ENCODE measurements around the gene GALK1.
A peak's percentile ranks its signal among the peaks of the same experiment; 100 is the strongest.
"Not testable (repeated sequence)": the region's sequence is repeated elsewhere in the genome, so short reads cannot be mapped to it uniquely, and the experiment has no call there.

Gene GALK1

DNA sequence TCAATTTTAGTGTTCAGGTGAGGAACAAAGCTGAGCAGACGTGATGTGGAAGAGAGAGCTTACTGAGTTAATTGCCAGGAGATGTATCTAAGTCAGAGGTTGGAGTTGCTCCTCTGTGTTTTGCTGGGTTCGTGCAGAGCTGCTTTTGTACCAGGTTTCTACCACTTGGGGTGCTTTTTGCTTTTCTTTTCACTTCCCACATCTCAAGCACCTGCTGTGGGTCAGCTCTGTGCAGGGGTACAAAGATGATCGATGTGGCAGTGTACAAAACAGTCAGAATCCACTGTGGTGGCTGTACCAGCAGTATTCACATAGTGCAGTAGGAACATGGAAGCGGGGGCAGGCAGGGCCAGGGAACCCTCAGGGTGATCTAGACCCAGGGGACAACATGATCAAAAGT lies 34.4 kb upstream of the GALK1 start:
- Mint-ChIP-seq H3K4me3 (no peak overlapping the region), H3K36me3 (ENCODE audit: low read depth) (peaks cover 12% of the 10 kb centered on the region), H3K4me1 (peaks cover 5% of the 10 kb centered on the region), H3K27me3 (no peaks in the 10 kb centered on the region), H3K9me3 (no peaks in the 10 kb centered on the region), H3K27ac (no peak overlapping the region)
- no peak for DNase-seq
- no peak for ATAC-seq

DNA sequence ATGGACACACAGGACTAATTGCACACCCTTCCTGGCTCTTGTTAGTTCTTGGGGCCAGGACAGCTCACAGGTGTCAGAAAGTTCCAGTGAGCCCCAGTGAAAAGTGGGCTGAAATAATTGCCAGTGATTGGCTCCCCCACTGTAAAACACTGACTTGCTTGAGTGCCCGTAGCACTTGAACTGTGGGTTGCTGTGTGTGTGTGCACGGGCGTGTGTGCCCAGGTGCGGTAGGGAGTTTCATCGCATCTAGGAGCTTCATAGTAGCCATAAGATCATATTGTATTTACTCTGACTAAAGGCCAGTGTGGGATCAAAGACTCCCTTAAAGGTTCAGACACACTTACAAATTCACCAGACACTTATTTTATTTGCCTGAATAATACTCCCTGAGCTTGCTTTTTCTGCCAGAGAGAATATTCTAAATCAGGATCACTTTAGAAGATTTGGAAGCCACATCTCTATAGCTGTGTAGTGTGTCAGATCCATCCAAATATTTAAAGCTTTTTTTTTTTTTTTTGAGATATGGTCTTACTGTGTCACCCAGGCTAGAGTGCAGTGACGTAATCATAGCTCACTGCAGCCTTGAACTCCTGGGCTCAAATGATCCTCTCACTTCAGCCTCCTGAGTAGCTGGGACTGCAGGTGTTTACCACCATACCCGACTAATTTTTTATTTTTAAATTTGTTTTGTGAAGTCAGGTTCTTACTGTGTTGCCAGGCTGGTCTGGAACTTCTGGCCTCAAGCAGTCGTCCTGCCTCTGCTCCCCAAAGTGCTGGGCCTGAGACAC lies 31.0 kb upstream of the GALK1 start:
- Mint-ChIP-seq H3K36me3 (ENCODE audit: low read depth) (peaks cover 26% of the 10 kb centered on the region), H3K4me3 (no peak overlapping the region), H3K27me3 (no peaks in the 10 kb centered on the region), H3K4me1 (peaks cover 17% of the 10 kb centered on the region), H3K9me3 (no peaks in the 10 kb centered on the region), H3K27ac (peak overlapping the region; percentile 16)
- DNase-seq (no peak), ATAC-seq (no peak)

DNA sequence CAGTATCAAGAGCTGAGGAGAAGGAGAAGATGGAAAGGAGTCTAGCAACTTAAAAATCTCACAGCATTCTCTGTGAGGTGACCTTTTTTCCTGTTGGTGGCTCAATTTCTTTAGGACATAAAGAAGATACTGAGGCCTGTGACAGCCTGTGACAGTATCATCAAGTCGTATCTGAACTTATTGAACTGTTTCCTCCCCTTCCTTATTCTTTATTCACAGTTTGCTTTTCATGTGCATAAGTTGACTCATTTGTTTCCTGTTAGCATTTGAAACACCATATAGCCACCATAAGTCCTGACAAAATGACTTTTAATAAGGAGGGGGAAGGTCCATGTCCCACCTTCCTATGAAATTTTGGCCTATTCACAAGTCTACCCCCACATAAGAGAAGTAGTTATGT lies 28.5 kb upstream of the GALK1 start:
- H3K4me3 Mint-ChIP-seq, result no peak overlapping the region
- DNase-seq, result no peak
- H3K36me3 Mint-ChIP-seq (ENCODE audit: low read depth), result peaks cover 21% of the 10 kb centered on the region
- H3K27ac Mint-ChIP-seq, result peak overlapping the region; percentile 31
- peaks cover 19% of the 10 kb centered on the region for H3K4me1 Mint-ChIP-seq
- no peaks in the 10 kb centered on the region for H3K9me3 Mint-ChIP-seq
- no peaks in the 10 kb centered on the region for H3K27me3 Mint-ChIP-seq
- ATAC-seq, result no peak

DNA sequence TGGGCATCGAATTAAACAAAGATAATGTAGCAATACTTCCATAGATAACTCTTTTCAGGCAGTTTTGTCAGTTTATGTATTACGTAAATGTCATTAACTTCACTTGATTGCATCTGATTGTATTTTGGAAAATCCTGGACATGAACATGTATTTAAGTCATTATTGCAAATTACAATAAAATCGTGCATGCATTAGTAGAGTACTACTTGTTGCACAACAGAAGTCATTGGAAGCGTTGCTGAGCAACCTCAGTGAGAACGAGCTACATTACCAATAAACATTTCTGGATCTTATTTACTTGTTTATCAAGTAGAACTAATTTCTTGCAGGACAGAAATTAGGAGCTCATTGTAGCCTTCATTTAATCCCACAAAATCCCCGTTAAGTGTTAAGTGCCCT lies 26.3 kb upstream of the GALK1 start:
- H3K36me3 Mint-ChIP-seq (ENCODE audit: low read depth), result peaks cover 20% of the 10 kb centered on the region
- H3K4me1 Mint-ChIP-seq, result peaks cover 33% of the 10 kb centered on the region
- H3K9me3 Mint-ChIP-seq, result no peaks in the 10 kb centered on the region
- H3K27me3 Mint-ChIP-seq, result no peaks in the 10 kb centered on the region
- no peak for ATAC-seq
- H3K27ac Mint-ChIP-seq, result no peak overlapping the region
- H3K4me3 Mint-ChIP-seq, result no peak overlapping the region
- DNase-seq, result no peak

DNA sequence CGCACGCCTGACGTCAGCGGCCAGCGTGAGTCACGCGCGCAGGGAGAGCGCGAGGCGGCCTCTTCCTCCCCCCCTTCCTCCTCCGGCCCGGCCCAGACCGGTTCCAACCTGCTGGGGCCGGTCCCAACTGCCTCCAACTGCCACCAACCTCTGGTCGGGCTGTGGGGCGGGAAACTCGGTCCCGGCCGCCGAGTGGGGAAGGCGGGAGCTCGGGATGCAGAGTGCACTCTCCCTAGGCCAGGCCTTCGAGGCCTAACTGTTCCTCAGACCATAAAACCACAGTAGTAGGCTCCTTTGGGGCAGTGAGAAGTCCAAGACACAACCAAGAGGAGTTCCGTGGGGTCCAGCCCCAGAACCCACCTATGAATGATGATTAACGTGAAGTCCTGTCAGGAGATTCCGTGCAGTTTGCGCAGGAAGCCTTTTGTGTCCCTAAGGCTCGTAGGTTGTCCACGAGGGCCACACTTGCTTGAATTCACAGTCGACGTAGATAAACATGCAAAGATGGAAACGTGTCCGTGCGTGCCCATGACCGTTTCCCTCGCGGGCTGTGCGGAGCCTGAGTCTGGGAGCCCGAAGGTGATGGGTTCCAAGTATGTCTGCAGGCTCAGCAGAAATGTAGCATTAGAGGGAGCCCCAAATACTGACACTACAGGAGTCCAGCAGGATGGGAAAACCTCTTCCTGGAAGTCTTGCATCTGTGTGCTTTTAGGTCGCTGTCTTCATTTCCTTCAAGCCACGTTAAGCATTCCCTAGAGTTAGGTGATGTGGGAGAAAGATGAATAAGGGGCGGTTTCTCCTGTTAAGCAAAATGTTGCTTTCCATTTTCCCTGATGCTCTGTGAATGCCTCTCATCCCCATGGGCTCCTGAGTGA lies 20.3 kb upstream of the GALK1 start:
- peak overlapping the region; percentile 100 for H3K27ac Mint-ChIP-seq
- H3K9me3 Mint-ChIP-seq, result no peaks in the 10 kb centered on the region
- H3K27me3 Mint-ChIP-seq, result no peaks in the 10 kb centered on the region
- peaks cover 7% of the 10 kb centered on the region for H3K36me3 Mint-ChIP-seq (ENCODE audit: low read depth)
- ATAC-seq (peak; percentile 84), DNase-seq (peak; percentile 93)
- peak overlapping the region; percentile 80 for H3K4me3 Mint-ChIP-seq
- peaks cover 61% of the 10 kb centered on the region for H3K4me1 Mint-ChIP-seq

DNA sequence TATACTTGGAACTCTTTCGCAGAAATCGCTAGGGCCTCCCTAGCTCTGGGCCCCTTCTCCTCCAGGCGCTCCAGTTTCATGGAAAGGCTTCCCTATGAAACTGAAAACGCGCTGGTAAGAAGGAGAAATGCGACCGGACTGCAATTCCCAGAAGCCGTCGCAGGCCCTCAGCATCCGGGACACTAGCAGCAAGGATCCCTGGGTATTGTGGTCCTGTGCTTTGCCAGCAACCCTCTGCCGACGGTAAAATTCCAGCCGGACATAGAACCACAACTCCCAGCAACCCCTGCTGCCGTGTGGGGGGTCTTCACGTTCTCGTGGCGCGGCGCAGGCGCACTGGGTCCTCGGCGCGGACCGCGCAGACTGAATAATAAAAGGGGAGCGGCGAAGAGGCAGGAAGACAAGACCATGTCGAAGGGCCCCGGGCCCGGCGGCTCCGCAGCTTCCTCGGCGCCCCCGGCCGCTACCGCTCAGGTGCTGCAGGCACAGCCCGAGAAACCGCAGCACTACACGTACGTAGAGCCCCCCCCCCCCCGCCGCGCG lies 19.6 kb upstream of the GALK1 start, which contains the start of gene UNK:
UNK (plus strand) TSS at position 334 of the 543 bp plus-strand sequence; CDS start at position 409, 75 bp downstream.
- Mint-ChIP-seq H3K36me3 (ENCODE audit: low read depth) (peaks cover 10% of the 10 kb centered on the region), H3K4me3 (peak within 1 kb of the TSS; percentile 80), H3K4me1 (peaks cover 67% of the 10 kb centered on the region), H3K27ac (peak within 1 kb of the TSS; percentile 100), H3K9me3 (no peaks in the 10 kb centered on the region), H3K27me3 (no peaks in the 10 kb centered on the region)
- peak; percentile 72 for ATAC-seq
- peak; percentile 93 for DNase-seq

DNA sequence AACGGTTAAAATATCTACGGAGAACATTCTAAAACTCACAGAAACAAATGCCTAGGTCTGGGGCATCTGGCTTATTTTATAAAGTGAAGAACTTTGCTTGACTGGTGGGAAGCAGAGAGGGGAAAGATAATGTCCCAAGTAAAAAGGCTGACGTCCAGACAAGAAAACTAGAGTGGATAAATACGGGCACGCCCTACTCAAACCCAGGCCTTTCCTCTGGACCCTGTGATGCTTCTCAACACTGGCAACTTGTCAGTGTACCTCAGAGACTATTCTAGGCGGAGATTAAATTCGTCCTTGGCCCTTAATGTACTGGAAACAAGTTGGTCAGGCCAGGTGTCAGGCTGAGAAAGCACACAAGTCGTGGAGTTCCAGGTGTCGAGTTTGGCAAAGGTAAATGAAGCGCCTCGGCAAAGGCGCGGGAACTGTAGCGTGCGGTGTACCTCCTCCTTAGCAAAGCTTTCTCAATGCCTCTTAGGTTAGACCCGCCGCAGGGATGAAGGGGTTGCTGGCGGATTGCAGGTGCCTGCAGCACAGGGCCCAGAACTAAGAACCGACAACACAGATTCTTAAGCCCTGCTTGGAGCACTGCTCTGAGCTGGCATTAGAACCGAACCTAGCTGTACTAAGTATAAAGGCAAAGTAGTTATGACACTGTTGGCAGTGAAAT lies 18.9 kb upstream of the GALK1 start:
- ATAC-seq (no peak), DNase-seq (peak; percentile 11)
- no peaks in the 10 kb centered on the region for H3K9me3 Mint-ChIP-seq

DNA sequence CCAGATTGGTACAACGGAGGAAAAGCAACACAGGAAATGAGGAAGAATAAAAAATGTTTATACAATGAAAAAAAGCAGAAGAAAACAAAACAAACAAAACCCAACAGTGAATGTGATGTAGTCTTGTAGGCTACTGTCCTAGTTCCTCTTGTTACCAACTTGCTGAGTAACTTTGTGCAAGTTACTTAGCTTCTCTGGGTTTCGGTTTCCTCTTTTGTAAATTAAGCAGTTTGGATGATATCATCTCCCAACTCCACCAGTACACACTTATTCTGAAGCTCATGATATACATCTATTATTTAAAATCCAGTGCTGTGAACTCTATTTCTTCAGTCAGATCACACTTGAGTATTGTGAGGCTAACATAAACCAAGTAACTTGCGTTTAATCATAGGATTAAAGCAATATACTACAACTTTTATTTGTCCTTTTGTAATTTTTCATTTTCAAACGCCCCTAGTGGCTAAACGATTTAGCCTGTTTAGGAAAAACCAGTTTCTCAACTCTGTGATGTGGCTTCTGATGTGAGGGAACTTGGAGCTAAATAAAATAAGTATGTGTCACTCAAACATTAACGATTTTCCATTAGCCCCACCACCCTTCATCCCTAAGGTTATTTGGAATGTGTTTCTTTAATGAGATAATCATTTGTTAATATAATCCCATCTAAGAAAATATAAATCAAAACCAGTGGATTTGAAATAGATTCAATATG lies 18.2 kb upstream of the GALK1 start:
- Mint-ChIP-seq H3K36me3 (ENCODE audit: low read depth) (peaks cover 18% of the 10 kb centered on the region), H3K27ac (peak overlapping the region; percentile 100), H3K4me1 (peaks cover 70% of the 10 kb centered on the region), H3K27me3 (no peaks in the 10 kb centered on the region), H3K4me3 (peak overlapping the region; percentile 80), H3K9me3 (no peaks in the 10 kb centered on the region)
- ATAC-seq, result no peak
- DNase-seq, result no peak

More for the DNA sequence above, 18.9 kb upstream of the GALK1 start:
- Mint-ChIP-seq H3K4me3 (peak overlapping the region; percentile 80), H3K27ac (peak overlapping the region; percentile 100), H3K36me3 (ENCODE audit: low read depth) (peaks cover 11% of the 10 kb centered on the region), H3K4me1 (peaks cover 68% of the 10 kb centered on the region), H3K27me3 (no peaks in the 10 kb centered on the region)

DNA sequence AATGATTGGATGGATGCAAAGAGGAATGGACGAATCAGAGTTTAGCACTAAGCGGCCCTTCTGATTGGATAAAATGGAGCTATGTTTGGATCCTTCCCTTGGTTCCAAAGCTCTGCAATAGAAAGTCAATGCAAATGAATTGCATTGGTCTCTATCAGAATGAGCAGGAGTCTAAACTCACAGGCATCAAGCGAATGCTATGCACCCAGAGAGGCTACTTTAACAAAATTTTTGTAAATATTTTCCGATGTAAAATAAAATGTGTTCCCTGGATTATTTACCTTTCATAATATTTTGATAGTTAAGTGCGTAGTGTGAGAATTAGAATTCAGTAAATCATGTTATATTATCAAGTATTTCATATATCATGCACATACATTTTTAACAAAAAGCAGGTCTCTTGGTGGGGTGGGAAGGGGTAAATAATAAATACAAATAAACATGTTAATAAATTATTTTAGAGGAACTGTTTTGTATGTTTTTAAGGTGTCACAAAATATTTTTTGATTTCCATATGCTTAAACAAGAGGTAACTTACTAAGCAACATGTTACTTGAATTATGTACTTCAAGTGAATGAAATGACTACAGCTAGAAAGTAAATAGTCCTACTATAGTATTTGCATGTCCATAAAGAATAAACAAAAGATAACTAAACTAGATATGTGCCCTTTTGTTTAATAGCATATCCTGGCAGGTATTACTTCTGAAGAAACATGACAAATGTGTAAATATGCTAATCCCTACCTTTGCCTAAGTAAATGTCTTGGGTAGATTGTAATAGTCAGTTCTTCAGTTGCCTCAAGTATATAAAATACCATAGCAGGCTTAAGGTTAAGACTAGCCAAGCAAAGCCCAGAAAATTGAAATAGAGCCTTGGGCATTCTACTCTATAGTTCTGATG lies 15.2 kb upstream of the GALK1 start:
- H3K4me1 Mint-ChIP-seq, result peaks cover 67% of the 10 kb centered on the region
- ATAC-seq (no peak), DNase-seq (no peak)
- H3K27ac Mint-ChIP-seq, result peak overlapping the region; percentile 99
- no peaks in the 10 kb centered on the region for H3K9me3 Mint-ChIP-seq
- H3K36me3 Mint-ChIP-seq (ENCODE audit: low read depth), result peaks cover 37% of the 10 kb centered on the region
- H3K27me3 Mint-ChIP-seq, result no peaks in the 10 kb centered on the region
- peak overlapping the region; percentile 96 for H3K4me3 Mint-ChIP-seq

DNA sequence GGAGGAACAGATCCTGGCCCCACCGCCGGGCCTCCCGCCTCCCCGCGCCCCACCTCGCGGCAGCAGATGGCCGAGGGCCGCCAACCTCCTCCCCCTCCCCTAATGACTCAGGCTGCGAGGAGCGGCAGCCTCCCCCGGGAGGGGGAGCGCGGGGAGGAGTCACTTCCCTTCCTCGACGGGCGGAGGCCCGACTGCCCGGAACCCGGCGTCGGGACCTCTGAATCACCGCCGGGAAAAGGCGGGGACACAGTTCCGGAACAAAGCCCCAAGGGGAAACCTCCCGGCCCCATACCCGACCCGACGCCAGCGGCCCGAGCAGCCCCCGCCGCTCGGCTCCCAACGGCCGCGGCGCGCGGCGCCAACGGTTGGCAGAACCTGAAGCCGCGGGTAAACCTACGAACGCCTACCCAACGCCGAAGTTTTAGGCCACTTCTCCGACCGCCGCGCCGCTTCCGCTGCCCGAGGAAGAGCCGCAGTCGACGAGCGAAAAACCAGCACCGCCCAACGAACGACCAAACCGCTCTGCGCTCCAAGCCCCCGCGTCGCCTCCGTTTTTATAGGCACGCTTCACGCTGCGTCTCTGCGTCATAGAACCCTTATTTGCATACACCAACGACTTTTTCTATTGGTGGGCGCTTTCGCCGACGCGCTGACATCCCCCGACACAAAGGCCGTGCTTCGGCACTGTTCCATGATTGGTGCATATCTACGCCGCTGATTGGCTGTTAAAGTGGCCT lies 14.4 kb upstream of the GALK1 start:
- peaks cover 37% of the 10 kb centered on the region for H3K36me3 Mint-ChIP-seq (ENCODE audit: low read depth)
- H3K27ac Mint-ChIP-seq, result peak overlapping the region; percentile 99
- peak; percentile 93 for DNase-seq
- peak overlapping the region; percentile 96 for H3K4me3 Mint-ChIP-seq
- H3K27me3 Mint-ChIP-seq, result no peaks in the 10 kb centered on the region
- H3K9me3 Mint-ChIP-seq, result no peaks in the 10 kb centered on the region
- peaks cover 62% of the 10 kb centered on the region for H3K4me1 Mint-ChIP-seq
- ATAC-seq, result peak; percentile 76

DNA sequence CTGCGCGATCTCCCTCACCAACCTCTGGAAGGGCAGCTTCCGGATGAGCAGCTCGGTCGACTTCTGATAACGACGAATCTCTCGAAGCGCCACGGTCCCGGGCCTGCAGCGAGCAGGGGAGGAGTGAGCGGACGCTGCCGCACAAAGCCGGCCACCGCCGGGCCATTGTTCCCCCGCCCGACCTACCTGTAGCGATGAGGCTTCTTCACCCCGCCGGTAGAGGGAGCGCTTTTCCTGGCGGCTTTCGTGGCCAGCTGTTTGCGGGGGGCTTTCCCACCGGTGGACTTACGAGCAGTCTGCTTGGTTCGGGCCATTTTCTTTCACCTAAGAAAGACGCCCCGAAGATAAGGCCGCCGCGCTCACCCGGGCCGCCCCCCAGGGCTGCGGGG lies 13.9 kb upstream of the GALK1 start:
- H3K4me3 Mint-ChIP-seq, result peak overlapping the region; percentile 96

DNA sequence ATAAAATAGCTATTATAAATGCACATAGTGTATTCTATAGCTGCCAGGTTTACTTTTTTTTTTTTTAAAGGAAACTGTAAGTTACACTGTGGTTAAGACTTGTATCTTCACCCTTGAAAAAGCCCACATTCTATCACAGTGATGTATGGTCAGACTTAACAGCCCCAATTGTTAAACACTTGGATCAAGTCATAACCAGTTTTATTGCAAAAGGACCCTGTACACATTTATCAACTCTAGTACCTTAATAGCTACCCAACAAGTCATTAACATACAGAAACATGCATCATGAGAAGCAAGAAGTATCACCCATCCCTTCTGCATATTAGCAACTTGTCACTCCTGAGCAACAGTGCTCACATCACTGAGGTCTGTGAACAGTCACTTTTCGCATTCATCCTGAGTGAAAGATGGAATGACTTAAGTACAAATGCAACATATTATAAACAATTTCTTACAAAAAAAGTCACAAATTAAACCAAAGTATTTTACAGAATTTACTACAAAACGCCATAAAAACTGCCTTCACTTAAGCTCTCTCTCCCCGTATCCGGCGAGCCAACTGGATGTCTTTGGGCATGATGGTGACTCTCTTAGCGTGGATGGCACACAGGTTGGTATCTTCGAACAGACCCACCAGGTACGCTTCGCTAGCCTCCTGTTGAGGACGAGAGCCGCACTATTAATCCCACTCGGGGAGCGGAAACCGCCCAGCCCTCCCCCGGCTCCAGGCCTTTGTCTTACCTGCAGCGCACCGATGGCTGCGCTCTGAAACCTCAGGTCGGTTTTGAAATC lies 13.3 kb upstream of the GALK1 start:
- not testable (repeated sequence) for H3K9me3 Mint-ChIP-seq, DNase-seq, ATAC-seq, H3K27me3 Mint-ChIP-seq
- peaks cover 37% of the 10 kb centered on the region for H3K36me3 Mint-ChIP-seq (ENCODE audit: low read depth)
- peaks cover 51% of the 10 kb centered on the region for H3K4me1 Mint-ChIP-seq
- peak overlapping the region; percentile 96 for H3K4me3 Mint-ChIP-seq
- H3K27ac Mint-ChIP-seq, result peak overlapping the region; percentile 91

More for the DNA sequence above, 13.9 kb upstream of the GALK1 start:
- DNase-seq (peak; percentile 78), ATAC-seq (peak; percentile 3)
- Mint-ChIP-seq H3K4me1 (peaks cover 57% of the 10 kb centered on the region), H3K36me3 (ENCODE audit: low read depth) (peaks cover 37% of the 10 kb centered on the region), H3K27ac (peak overlapping the region; percentile 91), H3K9me3 (no peaks in the 10 kb centered on the region), H3K27me3 (no peaks in the 10 kb centered on the region)
